ENCODE results near the gene UBE2L5. TPM values are rescaled to one million over a fixed set of nuclear protein-coding genes. Genes with fewer than 3 reads are reported as not detected.

The UBE2L5 gene
- total RNA-seq, 1 donor from 2014 or later = not detected

DNA sequence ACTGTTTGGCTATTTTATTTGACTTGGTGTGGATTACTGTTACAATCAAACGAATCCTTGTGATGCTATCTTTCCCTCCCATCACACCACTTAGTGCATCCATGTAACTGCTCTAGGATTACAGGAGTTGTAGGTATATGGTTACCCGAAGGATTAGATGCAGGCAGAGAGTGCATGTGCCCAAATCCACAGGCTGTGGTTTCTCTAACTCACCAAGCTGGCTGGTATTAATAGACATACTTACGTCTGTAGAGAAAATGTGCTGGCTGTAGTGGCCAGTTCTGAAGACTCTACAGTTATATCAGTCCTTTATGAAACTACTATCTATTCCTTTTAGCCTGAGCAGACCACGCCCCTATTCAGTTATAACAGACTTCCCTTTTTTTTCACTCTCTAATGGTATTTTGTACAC lies 44.6 kb downstream of the UBE2L5 start:
- DNase-seq (ENCODE audit: low read depth) = peak; percentile 83

- DNase-seq (ENCODE audit: low read depth) = no peak
Measured at GRCh38 chr13:30473675-30474074, 51.4 kb downstream of the UBE2L5 start.

- peak; percentile 54 for DNase-seq (ENCODE audit: low read depth)
Measured at GRCh38 chr13:30477346-30478195, 55.3 kb downstream of the UBE2L5 start.

Other genes with a start within 250 kb of the UBE2L5 start
- 17.8 and 18.1 TPM in 2 replicates for gene KATNAL1, start 114.9 kb upstream of the UBE2L5 start, total RNA-seq
- 190 and 229 TPM in 2 replicates for gene HMGB1, start 43.4 kb downstream of the UBE2L5 start, total RNA-seq
- 18.0 and 18.2 TPM in 2 replicates for gene USPL1, start 195.4 kb downstream of the UBE2L5 start, total RNA-seq

Data from myocyte (in vitro differentiated cells).